Activated T-helper 17 cell treated with anti-CD3 and anti-CD28 coated beads, Interleukin-2, amount 50 U/mL, for 72 hours (primary cell): ENCODE results near the gene VKORC1L1. TPM values are rescaled to one million over a fixed set of nuclear protein-coding genes. Genes with fewer than 3 reads are reported as not detected.
"Not testable (repeated sequence)": the region's sequence is repeated elsewhere in the genome, so short reads cannot be mapped to it uniquely, and the experiment has no call there.

ENCODE experiments used
- ATAC-seq: fragments of 150-1000 bp; cut with Tn5 transposase; replicated peaks from 2 replicates; pipeline ENCODE4 v1.10.0; 2021; ENCODE audit warnings: mild to moderate bottlenecking, moderate library complexity
- H3K27ac Mint-ChIP-seq: one replicate; pipeline ENCODE4 v1.8.0; 2022; ENCODE audit warnings: mixed read lengths
- H3K27me3 Mint-ChIP-seq: one replicate; pipeline ENCODE4 v1.8.0; 2022; ENCODE audit warnings: mixed read lengths
- H3K36me3 Mint-ChIP-seq: one replicate; pipeline ENCODE4 v1.8.0; 2022; ENCODE audit warnings: low read depth, mild to moderate bottlenecking, mixed read lengths
- H3K4me1 Mint-ChIP-seq: one replicate; pipeline ENCODE4 v1.8.0; 2022; ENCODE audit warnings: mixed read lengths
- H3K4me3 Mint-ChIP-seq: one replicate; pipeline ENCODE4 v1.8.0; 2022; ENCODE audit warnings: mild to moderate bottlenecking, mixed read lengths
- H3K9me3 Mint-ChIP-seq: one replicate; pipeline ENCODE4 v1.8.0; 2022; ENCODE audit warnings: mixed read lengths
- total RNA-seq, 2 donors: library from RNA; stranded (reverse); gene quantifications; one replicate each; pipeline ENCODE4 v1.2.3, GENCODE V29; 2022

The VKORC1L1 gene
- total RNA-seq, 2 donors from 2014 or later, result 10.4 to 22.8 TPM

DNA sequence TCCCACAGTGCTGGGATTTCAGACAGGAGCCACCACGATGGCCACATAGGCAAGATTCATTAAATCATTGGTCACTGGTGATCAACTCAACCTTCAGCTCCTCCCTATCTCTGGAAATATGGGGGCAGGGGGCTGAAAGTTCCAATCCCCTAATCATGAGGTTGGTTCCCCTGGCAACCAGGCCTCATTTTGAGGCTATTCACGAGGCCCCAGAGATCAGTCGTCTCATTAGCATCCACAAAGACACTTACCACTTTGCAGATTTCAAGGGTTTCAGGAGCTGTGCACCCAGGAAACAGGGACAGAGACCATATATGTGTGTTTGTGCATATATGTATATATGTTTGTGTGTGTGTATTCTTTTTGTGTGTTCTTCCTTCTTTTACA, 116.8 kb downstream of the VKORC1L1 start:
- Mint-ChIP-seq H3K27me3 (no peaks in the 10 kb centered on the region), H3K4me1 (no peaks in the 10 kb centered on the region), H3K9me3 (no peaks in the 10 kb centered on the region), H3K36me3 (no peaks in the 10 kb centered on the region), H3K27ac (no peak overlapping the region), H3K4me3 (no peak overlapping the region)
- ATAC-seq, result no peak

DNA sequence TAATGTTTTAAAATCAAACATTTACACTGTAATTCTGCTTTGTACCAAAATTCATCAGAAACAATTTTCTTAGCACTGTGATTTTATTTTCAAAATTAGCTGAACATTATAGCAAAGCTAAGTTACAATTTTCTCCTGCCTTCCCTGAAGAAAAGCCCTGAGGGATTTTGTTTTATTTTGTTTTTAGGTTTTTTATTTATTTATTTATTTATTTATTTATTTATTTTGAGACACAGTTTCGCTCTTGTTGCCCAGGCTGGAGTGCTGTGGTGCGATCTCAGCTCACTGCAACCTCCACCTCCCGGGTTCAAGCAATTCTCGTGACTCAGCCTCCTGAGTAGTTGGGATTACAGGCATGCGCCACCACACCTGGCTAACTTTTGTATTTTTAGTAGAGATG, 119.0 kb downstream of the VKORC1L1 start:
- not testable (repeated sequence) for ATAC-seq, H3K4me3 Mint-ChIP-seq, H3K36me3 Mint-ChIP-seq, H3K9me3 Mint-ChIP-seq, H3K4me1 Mint-ChIP-seq, H3K27ac Mint-ChIP-seq, H3K27me3 Mint-ChIP-seq

DNA sequence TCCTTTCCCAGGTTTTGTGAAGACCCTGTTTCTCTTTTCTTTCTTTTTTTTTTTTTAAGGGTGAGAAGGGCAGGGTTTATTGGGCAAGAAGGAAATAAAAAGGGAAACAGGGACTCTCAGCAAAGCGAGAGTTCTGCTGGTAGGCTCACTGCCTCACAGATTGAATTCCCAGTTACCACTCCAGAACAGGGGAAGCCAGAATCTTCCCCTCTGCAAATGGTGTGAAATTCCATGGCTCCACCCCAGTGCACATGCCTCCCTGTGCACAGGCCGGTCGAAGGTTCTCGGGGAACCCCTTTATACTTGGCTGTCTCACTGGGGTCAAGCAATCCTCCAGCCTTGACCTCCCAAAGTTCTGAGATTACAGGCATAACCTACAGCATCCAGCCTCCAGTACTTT, 119.7 kb downstream of the VKORC1L1 start:
- peaks cover 3% of the 10 kb centered on the region for H3K27me3 Mint-ChIP-seq
- H3K9me3 Mint-ChIP-seq, result no peaks in the 10 kb centered on the region
- H3K4me3 Mint-ChIP-seq, result no peak overlapping the region
- no peak for ATAC-seq
- H3K36me3 Mint-ChIP-seq, result no peaks in the 10 kb centered on the region
- H3K4me1 Mint-ChIP-seq, result no peaks in the 10 kb centered on the region
- no peak overlapping the region for H3K27ac Mint-ChIP-seq

DNA sequence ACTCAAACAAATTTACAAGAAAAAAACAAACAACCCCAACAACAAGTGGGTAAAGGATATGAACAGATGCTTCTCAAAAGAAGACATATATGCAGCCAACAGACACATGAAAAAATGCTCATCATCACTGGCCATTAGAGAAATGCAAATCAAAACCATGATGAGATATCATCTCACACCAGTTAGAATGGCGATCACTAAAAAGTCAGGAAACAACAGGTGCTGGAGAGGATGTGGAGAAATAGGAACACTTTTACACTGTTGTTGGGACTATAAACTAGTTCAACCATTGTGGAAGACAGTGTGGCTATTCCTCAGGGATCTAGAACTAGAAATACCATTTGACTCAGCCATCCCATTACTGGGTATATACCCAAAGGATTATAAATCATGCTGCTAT, 122.1 kb downstream of the VKORC1L1 start:
- H3K36me3 Mint-ChIP-seq, result not testable (repeated sequence)

DNA sequence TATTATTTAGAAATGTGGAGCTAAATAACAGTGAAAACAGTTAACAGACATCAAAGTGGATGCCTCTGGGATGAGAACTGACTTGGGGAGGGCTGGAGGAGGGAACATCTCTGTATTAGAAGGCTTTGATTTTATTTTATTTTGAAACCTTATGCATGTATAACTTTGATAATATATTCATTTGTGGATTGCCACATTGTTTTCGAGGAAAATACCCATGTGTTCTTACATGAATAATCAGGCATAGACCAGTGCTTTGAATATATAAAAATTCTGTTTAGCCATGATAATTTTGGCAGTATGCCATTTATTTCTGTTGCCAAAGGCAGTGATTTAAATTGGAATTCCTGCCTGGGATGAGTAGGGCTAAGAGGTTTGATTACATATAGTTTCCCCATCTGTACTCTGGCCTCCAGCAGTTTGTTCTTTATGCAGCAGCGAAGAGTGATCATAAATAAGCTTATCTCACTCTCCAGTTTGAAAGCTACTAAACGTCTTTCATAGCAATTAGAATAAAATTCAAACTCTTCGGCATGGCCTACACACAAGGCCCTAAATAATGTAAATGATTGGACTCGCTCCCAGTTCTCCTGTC, 128.0 kb downstream of the VKORC1L1 start:
- not testable (repeated sequence) for H3K36me3 Mint-ChIP-seq, H3K9me3 Mint-ChIP-seq, ATAC-seq, H3K4me1 Mint-ChIP-seq, H3K4me3 Mint-ChIP-seq, H3K27me3 Mint-ChIP-seq, H3K27ac Mint-ChIP-seq

More for the DNA sequence above, 122.1 kb downstream of the VKORC1L1 start:
- not testable (repeated sequence) for ATAC-seq, H3K27ac Mint-ChIP-seq, H3K4me3 Mint-ChIP-seq, H3K9me3 Mint-ChIP-seq, H3K27me3 Mint-ChIP-seq, H3K4me1 Mint-ChIP-seq

DNA sequence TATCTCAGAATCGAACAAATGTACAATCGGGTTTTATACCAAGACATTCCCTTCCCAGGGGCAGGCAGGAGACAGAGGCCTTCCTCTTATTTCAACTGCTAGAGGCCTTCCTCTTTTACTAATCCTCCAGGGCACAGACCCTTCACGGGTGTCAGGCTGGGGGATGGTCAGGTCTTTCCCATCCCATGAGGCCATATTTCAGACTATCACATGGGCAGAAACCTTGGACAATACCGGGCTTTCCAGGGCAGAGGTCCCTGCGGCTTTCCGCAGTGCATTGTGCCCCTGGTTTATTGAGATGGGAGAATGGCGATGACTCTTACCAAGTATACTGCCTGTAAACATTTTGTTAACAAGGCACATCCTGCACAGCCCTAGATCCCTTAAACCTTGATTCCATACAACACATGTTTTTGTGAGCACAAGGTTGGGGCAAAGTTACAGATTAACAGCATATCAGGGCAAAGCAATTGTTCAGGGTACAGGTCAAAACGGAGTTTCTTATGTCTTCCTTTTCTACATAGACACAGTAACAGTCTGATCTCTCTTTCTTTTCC, 132.3 kb downstream of the VKORC1L1 start:
- H3K4me1 Mint-ChIP-seq, H3K9me3 Mint-ChIP-seq, H3K4me3 Mint-ChIP-seq, ATAC-seq, H3K27ac Mint-ChIP-seq, H3K36me3 Mint-ChIP-seq, H3K27me3 Mint-ChIP-seq: not testable (repeated sequence)

DNA sequence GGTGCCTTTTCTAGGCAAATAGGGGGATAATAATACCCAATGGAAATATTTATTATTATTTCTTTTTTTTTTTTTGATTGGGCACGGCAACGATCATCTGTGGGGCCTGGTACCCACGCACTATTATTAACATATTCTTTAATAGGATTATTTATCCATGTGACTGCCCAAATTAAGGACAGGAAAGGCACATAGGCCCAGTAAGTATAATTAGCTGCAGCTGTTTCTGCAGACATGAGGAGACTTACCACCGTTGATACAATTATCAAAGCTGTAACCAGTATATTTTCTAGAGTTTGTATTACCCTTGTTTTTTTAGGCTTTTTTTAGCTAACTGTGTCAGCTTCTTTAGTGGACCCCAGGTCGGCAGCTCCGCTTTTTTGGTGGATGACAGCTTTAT, 134.4 kb downstream of the VKORC1L1 start:
- Mint-ChIP-seq H3K36me3 (no peaks in the 10 kb centered on the region), H3K4me1 (no peaks in the 10 kb centered on the region), H3K27me3 (peaks cover 4% of the 10 kb centered on the region), H3K27ac (no peak overlapping the region), H3K9me3 (no peaks in the 10 kb centered on the region), H3K4me3 (no peak overlapping the region)
- ATAC-seq, result no peak

Other genes starting within 250 kb of the VKORC1L1 start
- gene GUSB, start 109.1 kb downstream of the VKORC1L1 start, total RNA-seq, result 10 to 100 TPM; 53.4 to 66.7 TPM
- 10 to 100 TPM; 33.8 to 34.7 TPM for gene ASL, start 202.7 kb downstream of the VKORC1L1 start, total RNA-seq
- 10 to 100 TPM; 19.6 to 25.7 TPM for gene CRCP, start 241.8 kb downstream of the VKORC1L1 start, total RNA-seq